B cell (primary cell): ENCODE measurements around the gene ADAP1. TPM values are rescaled to one million over a fixed set of nuclear protein-coding genes. Genes with fewer than 3 reads are reported as not detected.

Source experiments
- ATAC-seq: fragments of 200-7000 bp; cut with Tn5 transposase; one replicate; pipeline ENCODE4 v1.10.0; 2021; ENCODE audit warnings: low read depth, mild to moderate bottlenecking, moderate number of reproducible peaks, moderate library complexity
- CTCF ChIA-PET: fragments of 350-600 bp; sonication (Branson Sonifier 250); formaldehyde crosslinking; loops from one replicate; lab custom pipeline; 2021; ENCODE audit warnings: antibody characterized with exemption, inconsistent platforms; lab: Charles Lee
- POLR2A ChIA-PET: fragments of 350-600 bp; sonication (Branson Sonifier 250); formaldehyde crosslinking; loops from one replicate; lab custom pipeline; 2021; ENCODE audit warnings: antibody characterized with exemption; lab: Charles Lee
- DNase-seq: peaks from one replicate; pipeline ENCODE4 v3.0.0; 2013
- H2AFZ ChIP-seq: 2 replicates; pipeline ENCODE4 v1.6.1; 2012; ENCODE audit warnings: mild to moderate bottlenecking, low read depth, low read length; ENCODE audit not compliant: insufficient read depth, poor library complexity, severe bottlenecking
- H3K27ac ChIP-seq, 2 donors: 1 replicate in 1 of 2; 2 replicates in 1 of 2; pipeline ENCODE4 v1.5.1; 2012 to 2013; ENCODE audit warnings: low read length in 2 of 2, mild to moderate bottlenecking in 2 of 2, moderate library complexity in 1 of 2
- H3K27me3 ChIP-seq, 4 experiments: fragments of 200-600 bp in 1 of 4; sonication (generic) in 1 of 4; replicated peaks in 1 of 4; 1 replicate in 2 of 4; 2 replicates in 2 of 4; pipeline versions ENCODE4 v1.6.1 to v1.7.0; 2013 to 2016; ENCODE audit warnings: low read length in 3 of 4, mild to moderate bottlenecking in 2 of 4, mixed read lengths in 1 of 4, moderate library complexity in 1 of 4; ENCODE audit not compliant: insufficient read depth in 4 of 4, control insufficient read depth in 3 of 4; ENCODE audit errors: control extremely low read depth in 1 of 4
- H3K36me3 ChIP-seq, 2 experiments: replicated peaks in 1 of 2; 1 replicate in 1 of 2; 2 replicates in 1 of 2; pipeline versions ENCODE4 v1.6.1 to v1.7.1; 2013; ENCODE audit warnings: low read length in 1 of 2; ENCODE audit not compliant: insufficient read depth in 2 of 2, control insufficient read depth in 1 of 2; ENCODE audit errors: control extremely low read depth in 1 of 2, extremely low read depth in 1 of 2
- H3K4me1 ChIP-seq, 2 donors: fragments of 200-600 bp in 1 of 2; sonication (generic) in 1 of 2; 1 replicate in 1 of 2; 2 replicates in 1 of 2; pipeline versions ENCODE4 v1.5.1 to v1.6.1; 2013 to 2017; ENCODE audit warnings: low read length in 2 of 2; ENCODE audit not compliant: control insufficient read depth in 2 of 2, insufficient read depth in 2 of 2
- H3K4me2 ChIP-seq: replicated peaks from 2 replicates; pipeline ENCODE3; 2012; ENCODE audit warnings: mild to moderate bottlenecking, low read depth, low read length; ENCODE audit not compliant: poor library complexity, severe bottlenecking
- H3K4me3 ChIP-seq, 5 experiments: fragments of 200-600 bp in 1 of 5; sonication (generic) in 1 of 5; 1 replicate in 3 of 5; 2 replicates in 2 of 5; pipeline versions ENCODE4 v1.5.1 to v1.7.0; 2011 to 2016; ENCODE audit warnings: low read length in 4 of 5, mild to moderate bottlenecking in 4 of 5, low read depth in 2 of 5, control low read depth in 1 of 5, moderate library complexity in 1 of 5; ENCODE audit not compliant: insufficient read depth in 1 of 5; ENCODE audit errors: control extremely low read depth in 1 of 5, extremely low read depth in 1 of 5
- H3K79me2 ChIP-seq: fragments of 200-600 bp; sonication (generic); one replicate; pipeline ENCODE4 v1.6.0; 2016; ENCODE audit warnings: low read length; ENCODE audit not compliant: control insufficient read depth, insufficient read depth
- H3K9ac ChIP-seq: fragments of 200-600 bp; sonication (generic); 2 replicates; pipeline ENCODE4 v1.6.1; 2017; ENCODE audit warnings: mild to moderate bottlenecking, low read length, moderate library complexity
- H3K9me3 ChIP-seq, 3 donors: one replicate each; pipeline versions ENCODE4 v1.6.1 to v1.7.1; 2013; ENCODE audit warnings: low read length in 2 of 3; ENCODE audit not compliant: control insufficient read depth in 2 of 3, insufficient read depth in 1 of 3; ENCODE audit errors: control extremely low read depth in 1 of 3
- H4K20me1 ChIP-seq: 2 replicates; pipeline ENCODE4 v1.6.0; 2012; ENCODE audit warnings: mild to moderate bottlenecking, low read length; ENCODE audit not compliant: insufficient read depth, control insufficient read depth, poor library complexity, severe bottlenecking
- H3K27ac Mint-ChIP-seq: one replicate; pipeline ENCODE4 v1.8.0; 2021; ENCODE audit warnings: mixed read lengths
- H3K27me3 Mint-ChIP-seq: one replicate; pipeline ENCODE4 v1.8.0; 2021; ENCODE audit warnings: mixed read lengths
- H3K4me1 Mint-ChIP-seq: one replicate; pipeline ENCODE4 v1.8.0; 2021; ENCODE audit warnings: mixed read lengths
- H3K4me3 Mint-ChIP-seq: one replicate; pipeline ENCODE4 v1.8.0; 2021; ENCODE audit warnings: mixed read lengths
- H3K9me3 Mint-ChIP-seq: one replicate; pipeline ENCODE4 v1.8.0; 2022; ENCODE audit warnings: mixed read lengths; ENCODE audit not compliant: insufficient read depth
- CTCF ChIP-seq: fragments of 200-600 bp; IDR thresholded peaks from one replicate; pipeline ENCODE4 v1.8.0; 2022; ENCODE audit warnings: antibody characterized with exemption, mild to moderate bottlenecking
- EZH2 ChIP-seq: IDR thresholded peaks from 2 replicates; pipeline ENCODE4 v1.6.1; 2012; ENCODE audit warnings: borderline replicate concordance, low read depth, mild to moderate bottlenecking, moderate library complexity, low read length; ENCODE audit not compliant: insufficient read depth, poor library complexity, severe bottlenecking
- WGBS: methylation state at CpG from one replicate; pipeline ENCODE4 v1.1.5; 2013; ENCODE audit warnings: missing lambda C conversion rate; ENCODE audit not compliant: insufficient coverage; 5-methylcytosine and 5-hydroxymethylcytosine counted together
- intact Hi-C: fragments of 100-400 bp; cut with micrococcal nuclease; formaldehyde crosslinking; loops from one replicate; pipeline ENCODE4 v1.10.0; 2022
- polyA plus RNA-seq: library from polyadenylated mRNA; depleted of rRNA; stranded (reverse); fragments of >200 nt; gene quantifications from 2 replicates; pipeline ENCODE4 v1.2.3, GENCODE V29; 2012
- total RNA-seq, 2 donors: library from RNA; stranded (reverse); fragments of 120-200 nt in 1 of 2; gene quantifications; 1 replicate in 1 of 2; 2 replicates in 1 of 2; pipeline versions ENCODE4 v1.2.3 to v1.2.4, GENCODE V29; 2013 to 2022

Gene ADAP1
- total and polyA plus RNA-seq, 2 donors (not counting 1 experiment from before 2014, with no cell fraction given) = 10.8 to 12.9 TPM

GRCh38 chr7:947391-948210, 6.9 kb downstream of the ADAP1 start:
- CTCF ChIA-PET = no interaction called here
- no peak overlapping the region for H3K4me2 ChIP-seq
- intact Hi-C loops = no loop called here
- DNase-seq (no peak), ATAC-seq (no peak)
- POLR2A ChIA-PET = no interaction called here
- H3K79me2 ChIP-seq = no peaks in the 10 kb centered on the region
- no peaks in the 10 kb centered on the region for H3K9me3 Mint-ChIP-seq
- no peak for TF ChIP-seq EZH2
- no peak for TF ChIP-seq CTCF
- no peaks in the 10 kb centered on the region for H3K27me3 Mint-ChIP-seq
- peaks cover 0 to 4% (median 0%) of the 10 kb centered on the region in 4 experiments for H3K27me3 ChIP-seq
- H3K27ac ChIP-seq = no peak overlapping the region
- WGBS = 96% methylated on average over 34 of the region's 37 CpGs
- peaks cover 17% of the 10 kb centered on the region for H3K4me1 Mint-ChIP-seq
- no peaks in the 10 kb centered on the region for H3K9me3 ChIP-seq
- peaks cover 0 to 17% of the 10 kb centered on the region in 2 donors for H3K4me1 ChIP-seq
- no peak overlapping the region for H2AFZ ChIP-seq
- no peaks in the 10 kb centered on the region for H3K36me3 ChIP-seq
- no peak overlapping the region for H3K4me3 Mint-ChIP-seq
- no peak overlapping the region for H3K27ac Mint-ChIP-seq
- no peaks in the 10 kb centered on the region for H4K20me1 ChIP-seq
- H3K9ac ChIP-seq = no peak overlapping the region
- H3K4me3 ChIP-seq = no peak overlapping the region

GRCh38 chr7:946256-946996, 8.1 kb downstream of the ADAP1 start:
- no peak overlapping the region for H3K4me3 ChIP-seq
- H3K36me3 ChIP-seq = no peaks in the 10 kb centered on the region
- peaks cover 0 to 17% of the 10 kb centered on the region in 2 donors for H3K4me1 ChIP-seq
- H3K4me1 Mint-ChIP-seq = peaks cover 15% of the 10 kb centered on the region
- TF ChIP-seq CTCF = no peak
- TF ChIP-seq EZH2 = no peak
- H3K27me3 Mint-ChIP-seq = peaks cover 5% of the 10 kb centered on the region
- H3K4me2 ChIP-seq = no peak overlapping the region
- no peak overlapping the region for H3K27ac ChIP-seq
- H3K27me3 ChIP-seq = no peaks in the 10 kb centered on the region
- H3K79me2 ChIP-seq = no peaks in the 10 kb centered on the region
- no peaks in the 10 kb centered on the region for H3K9me3 ChIP-seq
- no peak overlapping the region for H3K9ac ChIP-seq
- WGBS = 93% methylated on average over 18 of the region's 29 CpGs
- ChIA-PET CTCF (no interaction called here), POLR2A (no interaction called here)
- no peaks in the 10 kb centered on the region for H4K20me1 ChIP-seq
- no peaks in the 10 kb centered on the region for H3K9me3 Mint-ChIP-seq
- no peak for ATAC-seq
- no peak overlapping the region for H2AFZ ChIP-seq
- DNase-seq = no peak
- no peak overlapping the region for H3K27ac Mint-ChIP-seq
- H3K4me3 Mint-ChIP-seq = no peak overlapping the region
- intact Hi-C loops = no loop called here
